ENCODE data around the gene DRG2.

The DRG2 gene

GRCh38 chr17:18156976-18157280 lies 69.2 kb downstream of the DRG2 start:
- ChIA-PET CTCF (no interaction called here), POLR2A (interaction anchor here (1.1 kb wide), 1 partner anchor 27 kb away, joined by 4 read pairs; the partner anchor contains the start of gene ALKBH5)
- no peaks in the 10 kb centered on the region for H3K9me3 ChIP-seq (ENCODE audit: control insufficient read depth, insufficient read depth, low read depth, low read length)
- H3K4me3 ChIP-seq (ENCODE audit: low read depth, low read length) = no peak overlapping the region
- H3K36me3 ChIP-seq (ENCODE audit: control insufficient read depth in 2 of 2, insufficient read depth in 1 of 2, low read length in 2 of 2) = no peaks in the 10 kb centered on the region
- TF ChIP-seq SETDB1 (IDR thresholded peaks at IDR 0.05; ENCODE audit: insufficient read length, low read length) (no peak), ZNF501 (tag by site-specific recombination; IDR thresholded peaks at IDR 0.05) (no peak), ZNF473 (tag by site-specific recombination; IDR thresholded peaks at IDR 0.05) (no peak), ZNF747 (tag by site-specific recombination; IDR thresholded peaks at IDR 0.05) (no peak), ZBTB26 (tag by site-specific recombination; optimal IDR thresholded peaks at IDR 0.05) (no peak), PBX3 (CRISPR knock-in tag; IDR thresholded peaks at IDR 0.05) (no peak), ZNF266 (tag by site-specific recombination; IDR thresholded peaks at IDR 0.05; ENCODE audit: low read depth) (no peak), ZNF146 (tag by site-specific recombination; IDR thresholded peaks at IDR 0.05) (no peak), ZNF221 (tag by site-specific recombination; IDR thresholded peaks at IDR 0.05; ENCODE audit: borderline replicate concordance) (no peak), EGR2 (tag by site-specific recombination; IDR thresholded peaks at IDR 0.05; ENCODE audit: low read depth) (no peak)
- TF ChIP-seq, protein P1, sequence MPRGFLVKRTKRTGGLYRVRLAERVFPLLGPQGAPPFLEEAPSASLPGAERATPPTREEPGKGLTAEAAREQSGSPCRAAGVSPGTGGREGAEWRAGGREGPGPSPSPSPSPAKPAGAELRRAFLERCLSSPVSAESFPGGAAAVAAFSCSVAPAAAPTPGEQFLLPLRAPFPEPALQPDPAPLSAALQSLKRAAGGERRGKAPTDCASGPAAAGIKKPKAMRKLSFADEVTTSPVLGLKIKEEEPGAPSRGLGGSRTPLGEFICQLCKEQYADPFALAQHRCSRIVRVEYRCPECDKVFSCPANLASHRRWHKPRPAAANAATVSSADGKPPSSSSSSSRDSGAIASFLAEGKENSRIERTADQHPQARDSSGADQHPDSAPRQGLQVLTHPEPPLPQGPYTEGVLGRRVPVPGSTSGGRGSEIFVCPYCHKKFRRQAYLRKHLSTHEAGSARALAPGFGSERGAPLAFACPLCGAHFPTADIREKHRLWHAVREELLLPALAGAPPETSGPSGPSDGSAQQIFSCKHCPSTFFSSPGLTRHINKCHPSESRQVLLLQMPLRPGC (tag by site-specific recombination; IDR thresholded peaks at IDR 0.05) = no peak
- no peaks in the 10 kb centered on the region for H3K4me1 ChIP-seq (ENCODE audit: control insufficient read depth, insufficient read depth, low read length)
- no peak overlapping the region for H3K27ac ChIP-seq (ENCODE audit: extremely low read depth, low read depth, low read length)

All from HEK293 (cell line).